Measurements from ENCODE around the gene GAS6.

The GAS6 gene

GRCh38 chr13:113771709-113772331 lies 92.1 kb downstream of the GAS6 start:
- DNase-seq (ENCODE audit: low spot score), result no peak
- no peak for TF ChIP-seq CTCF (IDR thresholded peaks at IDR 0.05; ENCODE audit: extremely low read depth, missing control alignments)

DNA sequence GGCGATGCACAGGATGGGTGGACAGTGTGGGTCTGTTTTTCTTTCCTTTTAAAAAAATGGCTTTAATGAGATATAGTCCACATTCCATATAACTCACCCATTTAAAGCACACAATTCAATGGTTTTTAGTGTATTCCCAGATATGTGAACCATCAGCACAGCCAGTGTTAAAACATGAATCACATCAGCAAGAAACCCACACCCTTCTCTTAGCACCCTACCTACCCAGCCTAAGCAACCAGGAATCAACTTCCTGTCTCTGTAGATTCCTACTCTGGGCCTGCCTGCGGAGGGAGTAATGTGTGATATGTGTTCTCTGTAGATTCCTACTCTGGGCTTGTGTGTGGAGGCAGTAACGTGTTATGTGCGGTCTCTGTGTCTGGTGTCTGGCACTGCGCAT lies 92.9 kb downstream of the GAS6 start:
- no peak for DNase-seq (ENCODE audit: low spot score)

More for the DNA sequence above, 92.9 kb downstream of the GAS6 start:
- TF ChIP-seq CTCF (IDR thresholded peaks at IDR 0.05; ENCODE audit: extremely low read depth, missing control alignments), result no peak
